Endometrial microvascular endothelial cells (primary cell): ENCODE measurements around the gene COMMD1. TPM values are rescaled to one million over a fixed set of nuclear protein-coding genes. Genes with fewer than 3 reads are reported as not detected.
"Not testable (repeated sequence)": the region's sequence is repeated elsewhere in the genome, so short reads cannot be mapped to it uniquely, and the experiment has no call there.

Source experiments
- in situ Hi-C: cut with HindIII; loops from 2 replicates; pipeline ENCODE4 v1.10.0; 2017; ENCODE audit warnings: low sequenced_read_pairs, low pct_unique_long_range_greater_than_20kb; ENCODE audit errors: inconsistent ontology term
- total RNA-seq: library from RNA; depleted of rRNA; stranded (reverse); fragments of >200 nt; gene quantifications from one replicate; pipeline ENCODE4 v1.2.3, GENCODE V29; 2015; ENCODE audit errors: inconsistent ontology term

The COMMD1 gene
- total RNA-seq, 1 donor from 2014 or later: 57.9 TPM

DNA sequence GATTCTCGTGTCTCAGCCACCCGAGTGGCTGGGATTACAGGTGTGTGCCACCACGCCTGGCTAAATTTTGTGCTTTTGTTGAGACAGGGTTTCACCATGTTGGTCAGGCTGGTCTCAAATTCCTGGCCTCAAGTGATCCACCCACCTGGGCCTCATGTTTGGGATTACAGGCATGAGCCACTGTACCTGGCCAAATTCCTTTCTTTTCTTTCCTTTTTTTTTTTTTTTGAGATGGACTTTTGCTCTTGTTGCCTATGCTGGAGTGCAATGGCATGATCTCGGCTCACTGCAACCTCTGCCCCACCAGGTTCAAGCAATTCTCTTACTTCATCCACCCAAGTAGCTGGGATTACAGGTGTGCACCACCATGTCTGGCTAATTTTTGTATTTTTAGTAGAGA lies 9.3 kb downstream of the COMMD1 start:
- in situ Hi-C loops: not testable (repeated sequence)

DNA sequence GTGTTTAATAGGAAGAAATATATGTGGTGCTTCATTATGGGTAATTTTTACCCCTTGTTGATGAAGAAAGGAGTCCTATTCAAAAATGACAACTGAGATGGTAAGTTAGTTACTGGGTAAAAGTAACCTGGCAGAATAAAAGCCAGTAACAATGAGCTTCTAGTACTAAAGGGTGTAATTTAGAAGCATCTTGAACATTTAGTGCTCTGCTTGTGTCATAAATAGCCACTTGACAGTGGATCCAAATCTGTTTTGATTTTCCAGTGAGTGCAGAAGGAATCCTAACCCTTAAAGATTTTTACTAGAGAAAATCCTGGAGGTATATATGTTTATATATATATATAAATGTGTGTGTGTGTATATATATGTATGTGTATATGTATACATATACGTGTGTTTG lies 15.1 kb downstream of the COMMD1 start:
- in situ Hi-C loops: no loop called here

DNA sequence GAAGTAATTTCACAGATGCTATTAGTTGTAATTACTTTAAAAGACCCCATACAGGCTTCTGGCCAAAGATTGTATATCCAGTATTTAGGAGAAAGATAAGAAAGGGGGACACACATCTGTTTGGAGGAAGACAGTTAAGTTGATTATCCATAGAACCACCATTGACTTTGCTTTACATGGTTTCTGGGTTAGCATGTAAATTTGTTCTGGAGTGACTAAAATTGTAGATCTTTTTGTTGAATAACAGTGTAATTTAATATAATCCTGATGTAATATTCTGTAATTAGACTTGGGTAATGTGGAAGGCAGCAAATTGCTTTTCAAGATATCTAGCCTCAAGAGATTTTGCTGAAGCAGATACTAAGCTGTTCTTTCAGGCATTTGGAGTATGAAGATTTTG lies 17.2 kb downstream of the COMMD1 start:
- in situ Hi-C loops: no loop called here

DNA sequence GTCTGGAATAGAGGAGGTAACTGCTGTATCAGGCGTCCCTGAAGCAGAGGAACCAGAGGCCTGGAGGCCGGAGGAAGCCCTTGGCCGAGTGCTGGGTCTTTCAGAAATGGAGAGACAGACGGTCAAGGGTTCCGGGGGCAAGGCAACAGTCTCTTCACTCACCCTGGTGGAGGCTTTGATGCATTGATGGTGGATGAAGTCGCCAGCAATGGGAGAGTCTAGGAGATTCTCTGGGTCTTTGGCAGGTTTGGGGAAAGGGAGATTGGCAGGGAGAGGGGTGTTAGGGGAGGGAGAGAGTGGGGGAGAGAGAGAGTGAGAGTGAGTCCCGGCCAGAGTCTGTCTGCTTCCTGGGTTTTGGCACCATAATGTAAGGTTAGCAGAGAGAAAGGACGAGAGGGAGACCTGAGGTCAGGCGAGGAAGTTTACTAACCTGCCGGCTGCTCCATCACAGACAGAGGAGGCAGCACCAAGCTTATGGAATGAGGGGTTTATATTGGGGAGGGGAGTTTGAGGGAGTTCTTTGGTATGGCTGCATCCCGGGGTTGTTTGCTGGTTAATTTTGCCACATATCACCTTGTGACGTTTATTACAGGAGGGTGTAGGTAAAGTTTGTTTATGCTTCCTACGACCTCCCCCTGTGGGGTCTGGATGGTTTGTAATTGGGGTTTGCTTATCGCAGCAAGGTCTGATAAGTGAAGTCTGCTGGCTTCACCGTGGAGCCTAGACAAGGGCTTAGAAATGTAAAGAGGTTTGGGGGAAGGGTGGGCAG lies 19.6 kb downstream of the COMMD1 start:
- in situ Hi-C loops: no loop called here

DNA sequence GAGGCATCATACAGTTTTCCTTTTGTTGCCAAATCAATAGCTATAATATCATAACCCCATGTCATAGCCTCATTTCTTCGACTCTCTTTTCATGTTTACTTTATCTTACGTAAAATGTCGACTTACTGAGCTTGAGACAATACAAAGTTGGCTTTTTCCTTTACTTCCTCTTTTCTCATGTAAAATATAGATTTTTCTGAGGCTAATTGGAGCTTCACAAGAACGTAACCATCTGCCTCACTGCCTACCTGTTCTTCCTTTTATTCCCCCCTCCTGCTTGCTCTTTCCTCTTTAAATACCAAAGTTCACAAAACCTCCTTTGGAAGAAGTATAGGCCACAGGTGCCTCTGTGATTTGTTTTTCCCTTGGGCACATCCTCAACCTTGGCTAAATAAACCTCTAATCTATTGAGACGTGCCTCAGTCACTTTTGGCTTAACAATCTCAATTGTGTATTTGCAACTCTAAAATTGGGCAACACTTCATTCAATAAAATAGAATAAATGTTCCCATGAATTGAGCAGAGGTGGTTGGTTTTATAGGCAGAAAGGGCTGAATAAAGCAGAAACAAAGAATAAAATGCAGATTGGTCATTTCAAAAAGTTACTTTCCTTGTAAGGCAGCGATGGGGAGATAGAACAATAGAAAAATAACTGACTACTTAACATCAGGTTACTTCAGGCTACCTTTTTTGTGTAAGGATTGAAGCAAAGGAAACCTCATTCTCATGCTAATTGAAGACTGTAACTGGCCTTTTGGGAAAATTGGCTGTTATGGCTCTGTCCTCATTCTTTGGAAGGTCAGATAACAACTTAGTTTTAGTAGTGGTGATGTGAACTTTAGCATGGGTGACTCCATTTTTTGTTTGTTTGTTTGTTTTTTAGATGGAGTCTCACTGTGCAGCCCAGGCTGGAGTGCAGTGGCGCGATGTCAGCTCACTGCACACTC lies 21.3 kb downstream of the COMMD1 start:
- in situ Hi-C loops: no loop called here

DNA sequence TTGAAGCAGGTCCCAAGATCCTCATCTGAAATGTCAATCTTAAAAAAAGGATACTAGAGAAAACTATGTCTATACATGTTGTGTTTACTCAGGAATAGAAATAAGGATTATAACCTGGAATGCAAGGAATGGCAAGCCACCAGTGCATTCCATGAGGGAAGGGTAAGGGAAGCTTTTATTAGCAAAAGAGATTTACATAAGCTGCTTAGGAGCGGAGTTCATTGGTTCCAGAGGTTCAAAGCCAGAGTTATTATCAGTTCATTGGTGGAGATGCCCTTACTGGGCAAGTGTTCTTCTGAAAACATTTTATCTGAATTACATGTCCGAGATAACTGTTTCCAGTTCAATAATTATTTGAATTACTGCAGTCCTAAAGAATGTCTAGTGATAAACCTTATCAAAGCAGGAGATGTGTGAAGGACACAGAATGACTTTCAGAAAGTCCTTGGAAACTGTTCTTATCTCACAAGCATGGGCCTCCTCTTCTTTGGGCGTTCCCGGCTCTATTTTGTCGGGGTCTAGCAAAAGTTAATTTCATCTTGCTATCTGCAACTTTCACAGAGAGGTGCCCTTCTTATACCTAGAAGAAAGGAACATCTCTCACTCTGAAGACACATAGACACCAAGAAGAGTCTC lies 23.5 kb downstream of the COMMD1 start:
- in situ Hi-C loops: no loop called here

DNA sequence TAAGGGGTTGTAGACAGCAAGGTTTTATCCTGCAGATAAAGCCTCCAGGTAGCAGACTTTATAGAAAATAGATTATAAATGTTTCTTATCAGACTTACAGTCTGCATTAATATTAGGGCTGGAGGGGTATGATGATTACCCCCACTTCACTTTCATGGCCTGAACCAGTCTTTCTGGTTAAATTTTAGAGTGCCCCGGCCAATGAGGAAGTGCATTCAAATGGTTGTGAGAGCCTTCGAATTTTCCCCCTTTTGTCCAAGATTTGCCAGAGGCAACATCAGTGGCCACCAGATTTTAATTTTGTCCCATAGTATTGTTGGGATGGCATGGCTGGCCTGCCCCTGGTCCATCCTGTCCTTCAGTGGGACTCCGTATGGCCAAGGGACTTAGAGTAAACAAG lies 31.6 kb downstream of the COMMD1 start:
- in situ Hi-C loops: no loop called here

DNA sequence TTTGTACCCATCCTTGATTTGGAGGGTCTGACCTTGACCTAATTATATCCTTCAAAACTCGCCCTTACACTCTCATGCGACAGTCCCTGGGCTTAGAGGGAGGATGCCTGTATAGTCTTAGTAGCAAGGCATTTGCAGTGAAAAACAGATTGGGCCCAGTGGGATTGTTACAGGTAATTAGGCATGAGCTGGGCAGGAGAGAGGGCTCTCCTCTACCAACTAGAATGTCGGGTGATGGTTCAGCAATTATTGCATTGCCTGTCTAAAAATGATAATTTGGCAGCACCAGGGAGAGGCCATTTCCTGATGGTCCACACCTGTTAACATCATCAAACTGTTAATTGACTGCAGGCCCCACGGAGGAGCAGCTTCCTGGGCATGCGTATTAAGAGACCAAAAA lies 32.4 kb downstream of the COMMD1 start:
- in situ Hi-C loops: no loop called here

DNA sequence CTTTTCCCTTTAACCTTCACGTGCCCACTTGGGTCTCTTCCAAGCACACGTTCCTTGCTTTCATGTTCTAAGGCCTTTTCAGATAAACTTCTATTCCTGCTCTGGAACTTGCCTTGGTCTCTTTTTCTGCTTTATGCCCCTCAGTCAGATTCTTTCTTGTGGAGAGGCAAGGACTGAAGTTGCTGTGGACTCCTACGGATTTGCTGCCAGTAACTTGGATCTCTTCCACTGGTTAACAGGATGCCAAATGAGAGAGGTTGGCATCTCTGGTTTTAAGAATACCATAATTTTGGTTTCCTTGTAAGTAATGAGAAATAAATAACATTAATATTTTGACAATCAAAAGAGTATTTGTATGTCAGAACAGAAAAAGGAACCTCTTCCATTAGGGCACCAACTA lies 33.0 kb downstream of the COMMD1 start:
- in situ Hi-C loops: no loop called here

DNA sequence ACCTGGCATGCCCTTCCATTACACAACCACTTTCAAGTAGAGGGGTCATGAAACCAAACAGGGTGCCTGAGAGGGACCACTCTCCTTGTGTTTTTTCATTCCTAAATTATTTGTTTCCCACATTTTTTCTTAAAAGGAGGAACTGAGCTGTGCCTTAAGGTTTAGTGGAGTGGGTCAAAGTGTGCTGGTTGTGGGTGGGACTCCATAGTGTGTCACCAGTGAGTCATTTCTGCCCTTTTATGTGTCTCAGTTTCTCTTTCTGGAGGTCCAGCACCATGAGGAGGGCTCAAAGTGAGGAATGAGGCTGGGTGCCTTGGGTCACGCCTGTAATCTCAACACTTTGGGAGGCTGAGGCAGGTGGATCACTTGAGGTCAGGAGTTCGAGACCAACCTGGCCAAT lies 37.8 kb downstream of the COMMD1 start:
- in situ Hi-C loops: no loop called here

DNA sequence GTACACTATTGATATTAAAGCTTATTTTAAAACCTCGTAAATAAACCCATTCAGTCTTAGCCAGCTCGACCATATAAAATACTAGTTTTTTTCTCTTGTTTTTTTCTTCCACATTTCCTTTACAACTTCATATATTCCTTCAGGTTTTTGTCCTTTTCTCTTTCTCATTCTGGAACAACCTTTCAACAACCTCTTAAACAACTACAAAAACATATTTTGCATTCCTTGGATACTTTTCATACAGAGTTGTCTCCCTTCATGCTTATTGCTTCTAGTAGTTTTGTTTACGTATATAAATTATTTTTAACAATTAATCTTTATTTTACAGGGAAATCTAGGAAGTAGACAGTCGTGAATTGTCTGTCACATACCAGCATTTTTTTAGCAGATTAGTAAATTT lies 41.2 kb downstream of the COMMD1 start:
- in situ Hi-C loops: no loop called here

DNA sequence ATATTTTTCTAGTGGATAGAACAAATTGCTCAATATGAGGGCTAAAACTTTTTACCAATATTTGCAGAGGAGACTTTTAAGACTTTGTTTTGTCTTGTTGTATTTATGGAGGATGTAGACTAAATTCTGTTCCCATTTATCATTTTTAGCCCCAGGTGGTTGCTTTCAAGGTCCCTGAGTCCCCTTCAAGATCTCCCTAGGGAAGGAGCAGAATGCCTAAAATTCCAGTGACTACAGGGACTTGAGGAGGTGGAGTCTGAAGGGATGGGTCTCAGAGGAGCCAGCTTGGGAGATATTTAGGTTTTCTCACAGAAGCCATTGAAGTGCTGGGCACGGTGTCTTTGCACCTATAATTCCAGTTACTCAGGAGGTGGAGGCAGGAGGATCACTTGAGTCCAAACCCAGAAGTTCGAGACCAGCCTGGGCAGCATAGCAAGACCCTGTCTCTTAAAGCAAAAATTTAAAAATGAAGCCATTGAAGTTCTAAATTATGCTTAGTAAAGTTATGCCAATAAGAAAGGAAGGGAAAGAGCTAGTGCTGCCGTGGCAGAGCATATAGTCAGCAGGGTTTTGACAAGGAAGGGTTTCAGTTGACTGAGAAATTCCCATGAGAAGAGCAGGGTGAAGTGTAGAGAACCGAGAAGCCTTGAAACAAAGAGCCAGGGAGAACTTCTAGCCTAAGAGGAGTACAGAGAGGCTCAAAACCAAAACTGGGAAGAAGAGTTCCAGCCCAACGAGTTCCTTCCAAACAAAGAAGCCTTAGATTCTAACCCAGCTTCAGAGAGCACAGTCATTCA lies 43.4 kb downstream of the COMMD1 start:
- in situ Hi-C loops: no loop called here

DNA sequence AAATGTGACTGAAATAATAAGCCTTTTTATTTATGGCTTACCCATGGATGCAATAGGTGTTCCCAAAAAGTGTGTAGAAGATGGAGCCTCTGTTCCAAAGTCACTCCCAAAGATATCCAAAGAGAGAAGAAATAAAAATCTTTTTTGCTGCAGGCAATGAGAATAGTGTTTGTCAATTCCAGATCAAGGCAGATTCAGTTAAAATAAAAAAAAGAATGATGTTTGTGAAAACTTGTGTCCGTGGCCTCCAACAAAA lies 43.9 kb downstream of the COMMD1 start:
- in situ Hi-C loops: no loop called here

DNA sequence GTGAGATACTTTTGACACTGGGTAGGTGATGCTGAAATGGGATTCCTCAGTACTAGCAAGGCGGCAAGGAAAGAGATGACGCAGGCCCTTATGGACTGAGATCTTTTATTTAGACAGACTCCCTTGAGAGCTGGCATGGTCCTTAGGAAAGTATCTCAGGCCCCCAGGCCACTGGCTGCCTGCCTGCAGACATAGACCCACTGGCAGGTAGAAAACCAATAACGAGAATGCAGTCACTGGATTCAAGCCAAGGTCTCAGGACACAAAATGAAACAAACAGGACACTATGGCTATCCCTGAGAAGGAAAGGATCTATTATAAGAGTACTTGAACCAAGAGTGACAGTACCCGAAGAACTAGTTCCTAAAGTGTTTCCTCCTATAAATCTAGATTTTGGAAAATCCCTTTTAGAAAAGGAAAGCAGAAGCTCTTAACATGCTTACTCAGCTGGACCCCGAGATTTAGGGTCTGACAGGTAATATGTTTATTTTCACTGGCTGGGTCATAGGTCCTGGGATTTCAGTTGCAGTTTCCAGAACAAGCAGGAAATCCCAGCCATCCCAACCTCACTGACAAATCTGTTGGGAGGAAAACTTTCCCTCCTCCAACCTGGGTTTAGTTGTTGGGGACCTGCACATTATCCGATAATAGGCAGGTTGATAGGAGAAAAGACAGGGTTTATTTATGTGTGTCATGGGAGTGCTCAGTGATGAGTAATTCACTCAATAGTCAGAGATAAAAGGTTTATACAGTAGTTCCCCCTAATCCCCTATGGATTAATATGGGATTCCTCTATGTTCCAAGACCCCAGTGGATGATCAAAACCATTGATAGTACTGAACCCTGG lies 44.5 kb downstream of the COMMD1 start:
- in situ Hi-C loops: no loop called here

DNA sequence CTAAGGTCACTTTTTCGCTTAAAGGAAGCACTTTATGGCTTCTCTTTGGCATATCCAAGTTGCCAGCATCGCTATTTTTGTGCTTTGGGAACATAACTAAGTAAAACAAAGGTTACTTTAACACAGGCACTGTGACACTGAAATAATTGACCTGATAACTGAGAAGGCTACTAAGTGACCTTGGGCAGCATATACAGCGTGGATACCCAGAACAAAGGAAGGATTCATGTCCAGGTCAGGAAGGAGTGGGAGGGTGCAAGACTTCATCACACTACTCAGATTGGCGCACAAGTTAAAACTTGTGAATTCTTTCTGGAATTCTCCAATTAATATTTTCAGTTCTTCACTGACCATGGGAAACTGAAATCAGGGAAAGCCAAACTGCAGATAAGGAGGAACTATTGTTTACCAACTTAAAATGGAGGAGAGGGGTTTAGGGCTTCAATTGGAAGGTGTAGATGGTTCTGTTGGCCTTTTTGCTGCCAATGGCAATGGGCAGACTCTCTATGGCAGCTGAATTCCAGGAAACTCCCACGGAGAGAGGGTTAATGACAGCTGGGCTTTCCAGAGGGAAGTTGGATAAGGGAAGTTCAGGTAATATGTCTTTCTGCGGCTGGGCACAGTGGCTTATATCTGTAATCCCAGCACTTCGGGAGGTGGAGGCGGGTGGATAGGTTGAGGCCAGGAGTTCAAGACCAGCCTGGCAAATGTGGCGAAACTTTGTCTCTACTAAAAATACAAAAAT lies 45.3 kb downstream of the COMMD1 start:
- in situ Hi-C loops: no loop called here

DNA sequence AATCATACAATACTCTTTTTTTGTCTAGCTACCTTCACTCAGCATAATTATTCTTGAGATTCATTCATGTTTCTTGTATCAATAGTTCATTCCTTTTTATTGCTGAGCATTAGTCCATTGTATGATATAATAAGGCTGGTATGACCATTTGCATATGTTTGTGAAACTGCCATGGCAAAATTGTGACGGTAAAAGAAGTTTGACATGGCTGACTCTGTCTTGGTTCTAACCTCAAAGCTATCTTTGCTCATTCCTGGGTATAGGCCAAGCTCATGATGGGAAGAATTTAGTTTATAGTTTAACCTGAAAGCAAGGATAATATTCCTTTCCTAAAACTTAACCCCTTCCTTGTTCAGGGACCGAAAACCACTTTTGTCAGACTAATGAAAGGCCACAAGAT lies 46.4 kb downstream of the COMMD1 start:
- in situ Hi-C loops: no loop called here

DNA sequence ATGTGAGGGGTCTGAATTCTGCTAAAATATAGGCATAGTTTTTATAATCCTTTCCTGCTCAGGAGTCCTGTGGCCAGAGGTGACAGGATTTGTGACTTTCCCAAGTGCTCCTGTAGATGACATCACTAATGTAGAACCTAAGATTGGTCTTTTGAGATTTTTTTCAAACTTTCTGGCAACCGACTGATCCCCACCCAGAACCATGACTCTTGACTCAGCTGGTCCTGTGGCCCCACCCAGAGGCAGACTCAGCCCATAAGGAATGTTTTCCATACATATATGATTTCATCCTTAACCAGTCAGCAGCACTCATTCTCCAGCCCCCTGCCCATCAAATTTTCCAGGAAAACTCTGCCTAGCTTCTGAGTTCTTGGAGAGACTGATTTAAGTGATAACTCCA lies 46.8 kb downstream of the COMMD1 start:
- in situ Hi-C loops: no loop called here

DNA sequence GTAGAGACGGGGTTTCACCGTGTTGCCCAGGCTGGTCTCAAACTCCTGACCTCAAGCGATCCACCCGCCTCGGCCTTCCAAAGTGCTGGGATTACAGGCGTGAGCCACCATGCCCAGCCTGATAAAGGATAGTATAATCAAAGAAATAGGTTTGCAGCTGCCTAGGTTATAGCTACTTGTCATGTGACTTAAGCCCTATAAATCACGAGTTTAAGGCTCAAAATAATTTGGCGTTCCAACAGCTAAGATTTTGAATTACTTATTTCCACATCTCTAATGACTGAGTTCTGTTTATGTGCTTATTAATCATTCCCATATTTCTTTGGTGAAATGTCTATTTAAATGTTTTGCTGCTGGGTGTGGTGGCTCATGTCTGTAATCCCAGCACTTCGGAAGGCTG lies 49.4 kb downstream of the COMMD1 start:
- in situ Hi-C loops: not testable (repeated sequence)
